ENCODE data around the gene ARHGAP11A. TPM values are rescaled to one million over a fixed set of nuclear protein-coding genes. Genes with fewer than 3 reads are reported as not detected.

The ARHGAP11A gene
- total RNA-seq, 1 donor from 2014 or later, result 7.7 TPM

- Histone ChIP-seq H3K27me3 (ENCODE audit: control insufficient read depth, insufficient read depth, low read length) (no peaks in the 10 kb centered on the region), H3K4me3 (ENCODE audit: low read depth, low read length) (no peak overlapping the region), H3K36me3 (ENCODE audit: control insufficient read depth, insufficient read depth, low read length) (no peaks in the 10 kb centered on the region)
- TF ChIP-seq CTCF (IDR thresholded peaks at IDR 0.05; ENCODE audit: insufficient read depth, low read length, poor library complexity, severe bottlenecking), result no peak
- DNase-seq (ENCODE audit: low read depth), result no peak
These were observed 67.8 kb downstream of the ARHGAP11A start for GRCh38 chr15:32682977-32683630.

GRCh38 chr15:32683906-32684584 lies 68.7 kb downstream of the ARHGAP11A start:
- no peak for TF ChIP-seq CTCF (IDR thresholded peaks at IDR 0.05; ENCODE audit: insufficient read depth, low read length, poor library complexity, severe bottlenecking)
- H3K36me3 ChIP-seq (ENCODE audit: control insufficient read depth, insufficient read depth, low read length), result no peaks in the 10 kb centered on the region
- DNase-seq (ENCODE audit: low read depth), result peak; percentile 86
- no peak overlapping the region for H3K4me3 ChIP-seq (ENCODE audit: low read depth, low read length)
- H3K27me3 ChIP-seq (ENCODE audit: control insufficient read depth, insufficient read depth, low read length), result no peaks in the 10 kb centered on the region

GRCh38 chr15:32685576-32685975 lies 70.3 kb downstream of the ARHGAP11A start:
- DNase-seq (ENCODE audit: low read depth), result no peak
- TF ChIP-seq CTCF (IDR thresholded peaks at IDR 0.05; ENCODE audit: insufficient read depth, low read length, poor library complexity, severe bottlenecking), result no peak
- Histone ChIP-seq H3K27me3 (ENCODE audit: control insufficient read depth, insufficient read depth, low read length) (no peaks in the 10 kb centered on the region), H3K4me3 (ENCODE audit: low read depth, low read length) (no peak overlapping the region), H3K36me3 (ENCODE audit: control insufficient read depth, insufficient read depth, low read length) (no peaks in the 10 kb centered on the region)

GRCh38 chr15:32687556-32687955 lies 72.3 kb downstream of the ARHGAP11A start:
- no peak for TF ChIP-seq CTCF (IDR thresholded peaks at IDR 0.05; ENCODE audit: insufficient read depth, low read length, poor library complexity, severe bottlenecking)
- DNase-seq (ENCODE audit: low read depth), result no peak

GRCh38 chr15:32688151-32688639 lies 72.9 kb downstream of the ARHGAP11A start:
- Histone ChIP-seq H3K4me3 (ENCODE audit: low read depth, low read length) (no peak overlapping the region), H3K27me3 (ENCODE audit: control insufficient read depth, insufficient read depth, low read length) (no peaks in the 10 kb centered on the region), H3K36me3 (ENCODE audit: control insufficient read depth, insufficient read depth, low read length) (no peaks in the 10 kb centered on the region)
- peak; percentile 89 for DNase-seq (ENCODE audit: low read depth)
- TF ChIP-seq CTCF (IDR thresholded peaks at IDR 0.05; ENCODE audit: insufficient read depth, low read length, poor library complexity, severe bottlenecking), result no peak

More at GRCh38 chr15:32687556-32687955, 72.3 kb downstream of the ARHGAP11A start:
- Histone ChIP-seq H3K36me3 (ENCODE audit: control insufficient read depth, insufficient read depth, low read length) (no peaks in the 10 kb centered on the region), H3K27me3 (ENCODE audit: control insufficient read depth, insufficient read depth, low read length) (no peaks in the 10 kb centered on the region), H3K4me3 (ENCODE audit: low read depth, low read length) (no peak overlapping the region)

Other genes starting within 250 kb of the ARHGAP11A start
- gene GOLGA8K, start 212.2 kb upstream of the ARHGAP11A start, total RNA-seq, result 0.07 TPM in 1 of 2 replicates, not detected in the other
- gene GOLGA8O, start 159.9 kb upstream of the ARHGAP11A start, total RNA-seq, result not detected in 2 replicates
- gene GOLGA8N, start 22.0 kb upstream of the ARHGAP11A start, total RNA-seq, result 1.0 and 1.6 TPM in 2 replicates
- 42.5 and 59.1 TPM in 2 replicates for gene SCG5, start 26.2 kb downstream of the ARHGAP11A start, total RNA-seq
- gene GREM1, start 102.5 kb downstream of the ARHGAP11A start, total RNA-seq, result 62.0 and 68.4 TPM in 2 replicates